HG02970 (cell line): ENCODE results near the gene CDH7.

Source experiments
- ATAC-seq: cut with Tn5 transposase; IDR thresholded peaks from one replicate; pipeline ENCODE4 v1.9.1; 2021; ENCODE audit warnings: mild to moderate bottlenecking, moderate library complexity, moderate number of reproducible peaks; ENCODE audit not compliant: unreplicated experiment, low FRiP score

CDH7 gene

DNA sequence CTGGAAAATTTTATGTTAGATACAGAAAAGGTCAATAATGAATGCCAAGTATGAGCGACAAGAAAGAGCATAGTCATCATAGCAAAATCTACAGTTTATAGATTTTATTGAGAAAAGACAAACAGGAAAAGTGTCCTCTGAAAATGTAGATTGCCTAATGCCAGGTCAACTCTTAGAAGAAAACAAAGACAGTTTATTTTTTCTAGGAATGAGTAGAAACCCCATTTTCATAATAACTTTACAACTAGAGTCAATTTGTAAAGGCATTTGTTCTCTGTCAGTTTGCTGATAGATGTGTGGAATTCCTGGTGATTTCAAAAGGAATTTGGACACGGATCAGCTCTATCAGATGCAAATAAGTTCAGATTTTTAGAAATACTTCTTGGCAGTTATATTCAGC is 16.6 kb downstream of the CDH7 start:
- ATAC-seq: no peak

DNA sequence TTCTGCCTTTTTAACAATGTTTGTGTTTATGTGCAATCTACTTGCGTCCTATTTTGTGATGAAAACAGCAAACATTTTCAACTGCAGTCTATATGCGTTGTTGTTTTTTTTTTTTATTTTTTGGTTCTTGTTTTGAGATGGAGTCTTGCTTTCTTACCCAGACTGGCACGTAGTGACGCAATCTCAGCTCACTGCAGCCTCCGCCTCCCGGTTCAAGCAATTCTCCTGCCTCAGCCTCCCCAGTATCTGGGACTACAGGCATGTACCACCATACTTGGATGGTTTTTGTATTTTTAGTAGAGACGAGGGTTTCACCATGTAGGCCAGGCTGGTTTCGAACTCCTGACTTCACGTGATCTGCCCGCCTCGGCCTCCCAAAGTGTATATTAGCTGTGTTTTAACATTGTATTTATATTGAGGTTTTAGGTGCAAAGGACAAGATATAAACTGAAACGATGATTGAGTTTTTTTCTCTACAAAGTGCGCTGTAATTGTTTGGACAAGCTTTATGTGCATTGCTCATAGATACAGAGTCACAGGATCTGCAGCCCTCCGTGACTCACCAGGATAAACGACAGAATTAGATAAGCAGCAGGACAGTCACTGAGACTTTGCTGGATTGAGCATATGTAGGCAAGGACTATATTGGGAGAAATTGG is 17.4 kb downstream of the CDH7 start:
- no peak for ATAC-seq

DNA sequence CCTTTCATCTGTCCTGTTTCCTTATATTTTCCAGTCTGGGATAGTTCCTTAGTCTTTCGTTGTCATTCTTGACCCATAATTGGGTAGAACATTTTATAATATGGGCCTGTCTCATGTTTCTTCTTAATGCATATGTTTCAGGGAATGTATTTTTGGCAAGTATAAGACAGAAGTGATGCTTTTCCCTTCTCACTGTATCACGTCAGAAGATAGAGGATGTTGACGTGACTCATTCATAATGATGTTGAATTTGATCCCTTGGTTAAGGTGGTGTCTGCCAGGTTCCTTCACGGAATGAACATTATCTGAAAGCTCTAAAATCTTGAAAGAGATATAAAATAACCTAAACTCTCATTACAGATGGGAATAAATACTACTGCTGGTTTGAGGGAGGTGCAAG is 18.8 kb downstream of the CDH7 start:
- no peak for ATAC-seq

DNA sequence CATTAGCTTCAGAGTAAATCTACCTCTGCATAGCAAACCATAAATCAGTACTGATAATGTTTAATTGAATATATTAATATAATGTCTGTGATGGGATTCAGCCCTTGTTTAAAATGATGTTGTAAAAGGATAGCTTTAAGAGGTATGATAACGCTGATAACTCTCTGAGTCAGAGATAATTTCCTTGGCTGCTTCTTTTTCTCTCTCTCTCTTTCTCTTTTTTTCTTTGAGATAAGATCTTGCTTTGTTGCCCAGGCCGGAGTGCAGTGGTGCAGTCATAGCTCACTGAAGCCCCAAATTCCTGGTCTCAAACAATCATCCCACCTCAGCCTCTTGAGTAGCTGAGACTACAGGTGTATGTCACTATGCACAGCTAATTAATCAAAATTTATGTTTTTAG is 35.7 kb downstream of the CDH7 start:
- no peak for ATAC-seq

DNA sequence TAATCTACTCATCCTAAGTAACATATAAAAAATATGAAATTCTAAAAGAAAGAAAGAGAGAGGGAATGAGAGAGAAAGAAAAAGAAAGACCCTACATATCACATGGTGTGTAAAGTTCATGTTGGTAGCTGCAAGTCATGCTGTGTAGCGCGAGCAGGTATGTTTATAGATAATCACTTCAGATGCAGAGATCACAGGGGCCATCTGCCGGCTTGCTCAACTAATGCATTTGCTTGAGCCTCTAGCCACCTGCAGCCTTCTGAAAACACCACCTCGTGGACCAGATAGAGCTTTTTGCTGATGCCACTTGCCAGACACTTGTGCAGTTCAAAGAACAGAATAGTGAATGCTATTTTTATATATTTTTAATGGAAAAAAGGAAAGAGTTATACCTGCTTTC is 37.6 kb downstream of the CDH7 start:
- ATAC-seq: no peak

DNA sequence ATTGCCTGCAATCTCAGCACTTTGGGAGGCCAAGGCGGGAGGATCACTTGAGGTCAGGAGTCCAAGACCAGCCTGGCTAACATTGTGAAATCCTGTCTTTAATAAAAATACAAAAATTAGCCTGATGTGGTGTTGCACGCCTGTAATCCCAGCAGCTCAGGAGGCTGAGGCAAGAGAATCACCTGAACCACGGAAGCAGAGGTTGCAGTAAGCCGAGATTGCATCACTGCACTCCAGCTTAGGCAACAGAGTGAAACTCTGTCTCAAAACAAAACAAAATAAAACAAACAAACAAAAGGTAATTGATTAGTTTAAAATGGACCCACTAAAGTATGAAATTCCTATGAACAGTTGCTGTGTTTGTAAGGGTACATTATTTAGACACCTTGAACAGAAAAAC is 39.8 kb downstream of the CDH7 start:
- no peak for ATAC-seq

DNA sequence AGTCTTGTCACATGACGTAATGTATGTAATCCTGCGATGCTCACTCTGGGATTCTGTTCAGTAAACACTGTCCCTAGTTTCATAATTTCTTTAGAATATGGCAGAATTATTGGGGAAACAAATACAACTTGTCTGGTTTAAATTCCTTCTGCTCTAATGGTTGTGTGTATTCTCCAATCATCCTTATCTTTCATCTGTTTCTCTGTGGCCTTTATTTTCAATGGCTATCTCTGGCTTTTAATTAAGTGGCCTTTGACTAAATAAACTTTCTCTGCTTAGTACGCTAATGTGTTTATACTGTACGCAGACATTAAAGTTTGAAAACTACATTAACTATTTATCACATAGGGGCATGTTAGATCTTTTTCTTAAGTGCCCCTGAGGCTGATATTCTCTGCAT is 40.9 kb downstream of the CDH7 start:
- ATAC-seq: no peak

DNA sequence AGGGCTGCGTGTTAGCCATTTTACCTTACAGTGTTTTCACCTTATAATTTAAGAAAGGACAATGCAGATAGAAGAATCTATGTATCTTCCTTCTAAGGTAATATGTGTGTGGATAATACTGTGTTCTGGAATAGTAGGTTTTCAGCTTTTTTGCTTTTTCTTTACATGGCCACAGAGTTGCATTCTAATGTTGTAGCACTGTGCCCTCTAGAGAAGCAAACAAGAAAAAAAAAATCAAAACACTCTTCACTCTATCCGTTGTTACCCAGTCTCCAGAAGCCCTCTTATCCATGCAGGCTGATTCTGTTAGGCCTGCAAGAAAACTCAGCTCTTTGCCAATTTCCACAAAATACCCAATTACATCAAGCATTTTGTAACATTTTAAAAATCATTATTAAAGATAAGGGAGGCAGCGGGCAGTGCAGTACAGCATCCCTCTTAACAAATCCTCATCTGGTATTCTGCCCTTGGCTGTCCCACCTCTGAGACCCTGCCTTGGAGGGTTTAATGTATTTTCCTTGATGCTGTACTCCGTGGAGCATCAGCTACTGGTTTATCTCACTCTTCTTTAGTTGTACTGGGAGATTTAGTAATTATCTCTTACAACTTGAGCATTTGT is 41.8 kb downstream of the CDH7 start:
- ATAC-seq: no peak

DNA sequence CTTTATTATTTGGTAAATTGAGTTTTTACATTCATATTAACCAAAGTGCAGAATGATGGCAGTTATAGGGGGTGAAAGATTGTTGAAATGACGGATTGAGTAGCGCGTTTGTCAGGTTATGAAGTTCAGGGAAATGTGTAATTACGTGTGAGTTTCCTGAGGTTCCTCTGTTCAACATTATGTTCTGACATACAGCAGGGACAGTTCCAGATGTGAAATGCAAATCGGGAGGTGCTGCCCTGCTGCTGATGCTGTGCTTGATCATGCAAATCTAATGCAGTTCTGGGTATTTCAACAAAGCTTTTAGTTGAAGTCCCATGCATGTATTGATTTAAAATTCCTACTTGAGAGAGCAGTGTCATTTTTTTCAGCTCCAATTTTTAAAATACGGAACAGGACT is 57.9 kb downstream of the CDH7 start:
- ATAC-seq: no peak

DNA sequence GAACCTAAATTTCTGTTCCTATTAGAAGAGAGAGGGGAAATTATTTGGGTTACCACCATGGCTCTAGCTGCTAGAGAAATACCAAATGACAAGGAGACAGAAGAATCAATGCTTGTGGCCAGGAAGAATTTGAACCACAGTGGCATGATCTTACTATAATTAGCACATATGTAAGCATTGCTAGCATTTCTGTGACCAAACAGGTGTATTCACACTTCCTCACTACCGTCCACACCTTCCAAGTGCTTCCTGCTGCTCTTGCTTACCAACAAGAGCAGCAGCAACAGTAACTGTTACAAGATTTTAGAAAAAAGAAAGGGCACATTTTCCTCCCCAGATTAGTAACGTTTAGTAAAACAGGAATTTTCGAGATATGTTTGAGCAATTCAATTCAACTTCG is 60.5 kb downstream of the CDH7 start:
- no peak for ATAC-seq

DNA sequence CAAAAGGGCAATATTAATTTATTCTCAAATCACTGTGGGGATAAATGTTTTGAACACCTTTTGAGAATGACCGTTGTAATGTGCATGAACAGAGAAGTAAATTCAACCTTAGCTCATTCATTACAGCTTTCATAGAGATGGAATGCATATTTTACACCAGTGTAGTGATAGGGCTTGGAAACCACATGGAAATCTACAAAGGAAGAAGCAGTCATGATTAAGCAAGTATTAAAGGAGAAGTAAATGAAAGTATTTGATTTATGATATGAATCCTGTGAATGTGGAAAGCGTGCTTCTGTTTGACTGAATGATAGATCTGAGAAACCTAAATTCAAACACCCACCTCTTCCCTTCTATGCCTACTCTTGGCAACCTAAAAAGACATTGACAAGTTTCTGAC is 64.7 kb downstream of the CDH7 start:
- ATAC-seq: no peak

DNA sequence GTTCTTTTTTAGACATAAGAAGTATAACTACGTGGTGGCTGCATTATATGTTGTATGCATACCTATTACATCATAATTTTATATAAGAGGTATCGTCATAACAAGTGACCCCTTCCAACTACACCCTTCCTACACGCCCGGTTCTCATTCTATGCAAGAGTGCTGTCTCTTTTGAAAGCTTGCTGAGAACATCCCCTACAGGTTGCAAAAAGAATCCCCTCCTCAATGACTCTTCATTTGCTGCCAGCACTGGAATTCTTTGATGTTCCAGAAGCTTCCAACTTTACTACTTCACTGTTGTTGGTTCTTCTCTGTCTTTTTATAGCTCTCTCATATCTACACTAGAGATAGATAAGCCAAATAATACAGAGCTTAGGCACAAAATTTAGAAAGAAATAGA is 66.4 kb downstream of the CDH7 start:
- no peak for ATAC-seq

DNA sequence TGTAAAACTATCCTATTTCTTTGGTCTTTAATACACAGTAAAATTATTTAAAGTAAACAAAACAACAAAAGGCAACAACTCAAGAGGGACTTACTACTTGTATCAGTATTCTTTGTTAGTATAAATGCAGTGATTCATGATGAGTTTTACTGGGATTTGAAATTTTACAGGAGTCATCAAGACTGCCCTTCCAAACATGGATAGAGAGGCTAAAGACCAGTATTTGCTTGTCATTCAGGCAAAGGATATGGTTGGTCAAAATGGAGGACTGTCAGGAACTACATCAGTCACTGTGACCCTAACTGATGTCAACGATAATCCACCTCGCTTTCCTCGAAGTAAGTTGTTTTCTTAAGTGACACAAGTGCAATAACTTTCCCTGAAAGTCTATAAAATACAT is 71.1 kb downstream of the CDH7 start:
- ATAC-seq: no peak

DNA sequence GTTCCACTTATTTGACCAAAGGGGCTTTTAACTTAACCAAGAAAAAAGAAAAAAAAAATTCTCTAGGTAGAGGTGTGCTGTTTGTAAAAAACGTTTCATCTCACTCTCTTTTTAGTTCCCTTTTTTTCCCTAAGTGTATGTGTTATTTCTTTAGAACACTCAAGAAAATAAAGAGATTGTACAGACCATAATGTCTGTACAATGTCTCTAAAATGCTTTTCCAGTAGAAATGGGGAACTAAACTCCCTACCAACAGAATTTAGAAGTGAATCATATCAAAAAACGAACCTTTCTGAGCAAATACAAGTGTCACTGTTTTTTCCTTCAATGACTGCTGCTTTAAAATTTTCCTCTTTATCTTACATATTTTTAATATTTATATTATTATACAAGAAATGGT is 72.0 kb downstream of the CDH7 start:
- no peak for ATAC-seq

DNA sequence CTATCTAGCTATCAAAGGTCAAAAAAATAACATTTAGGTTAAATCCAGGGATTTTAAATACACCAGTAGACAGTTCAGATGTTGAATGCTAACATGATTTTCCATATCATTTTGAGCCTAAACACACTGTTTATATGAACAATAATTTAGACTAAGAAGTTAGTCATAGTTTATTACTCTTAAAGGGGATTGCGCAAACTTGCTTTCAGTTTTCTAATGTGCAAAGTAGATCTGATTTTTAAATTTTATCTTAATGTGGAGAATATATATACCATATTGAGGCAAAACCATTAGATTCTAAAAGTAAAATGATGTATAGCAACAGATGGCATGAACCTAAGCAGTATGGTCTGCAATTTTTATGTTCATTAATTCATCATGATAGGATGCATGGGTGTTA is 76.6 kb downstream of the CDH7 start:
- ATAC-seq: no peak

DNA sequence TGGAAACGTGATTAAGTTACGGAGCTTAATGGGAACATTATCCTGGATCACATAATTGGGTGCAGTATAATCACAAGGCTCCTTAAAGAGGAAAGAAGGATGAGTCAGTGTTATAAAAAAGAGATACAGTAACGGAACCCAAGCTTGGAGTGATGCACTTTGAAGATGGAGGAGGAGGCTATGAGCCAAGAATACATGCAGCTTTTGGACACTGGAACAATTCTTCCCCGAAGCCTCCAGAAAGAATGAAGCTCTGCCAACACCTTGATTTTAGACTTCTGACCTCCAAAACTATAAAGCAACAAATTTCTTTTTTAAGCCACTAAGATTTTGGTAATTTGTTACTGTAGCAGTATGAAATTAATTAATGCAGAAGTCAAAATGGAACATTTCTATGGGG is 85.1 kb downstream of the CDH7 start:
- ATAC-seq: no peak

DNA sequence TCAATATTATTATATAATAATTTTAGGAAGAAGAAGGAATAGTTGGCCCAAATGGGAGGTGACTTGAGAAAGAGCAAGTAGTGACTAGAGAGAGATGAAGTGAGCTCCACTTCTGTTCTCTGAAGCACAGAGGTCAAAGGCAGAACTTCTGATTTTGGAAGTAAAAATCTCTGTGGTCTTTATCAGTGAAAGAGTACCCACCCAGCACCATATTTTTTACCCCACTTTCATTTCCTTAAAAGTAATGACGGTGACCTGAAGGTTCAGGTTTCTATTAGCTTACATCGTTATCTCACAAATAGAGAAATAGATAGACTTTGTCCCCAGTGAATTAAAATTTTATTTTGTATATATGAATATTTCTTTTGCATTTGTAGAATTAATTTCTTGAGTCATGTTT is 95.3 kb downstream of the CDH7 start:
- ATAC-seq: no peak

DNA sequence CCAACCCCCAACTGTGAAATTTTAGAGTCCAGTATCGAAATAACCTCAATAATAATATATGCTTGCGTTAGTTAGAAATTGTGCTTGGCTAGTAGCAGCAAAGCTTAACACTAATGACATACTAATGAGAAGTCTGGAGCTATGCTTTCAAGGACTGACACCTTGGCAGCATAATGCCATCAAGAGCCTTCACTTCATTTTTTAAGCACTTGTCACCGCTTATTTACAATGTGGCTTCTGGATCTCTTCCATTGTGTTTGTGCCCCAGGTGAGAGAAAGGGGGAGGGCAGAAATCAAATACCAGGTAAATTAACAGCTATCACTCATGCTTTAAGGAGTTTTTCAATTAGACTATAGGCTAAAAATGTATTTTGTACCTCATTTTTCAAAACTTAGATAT is 101.5 kb downstream of the CDH7 start:
- no peak for ATAC-seq

DNA sequence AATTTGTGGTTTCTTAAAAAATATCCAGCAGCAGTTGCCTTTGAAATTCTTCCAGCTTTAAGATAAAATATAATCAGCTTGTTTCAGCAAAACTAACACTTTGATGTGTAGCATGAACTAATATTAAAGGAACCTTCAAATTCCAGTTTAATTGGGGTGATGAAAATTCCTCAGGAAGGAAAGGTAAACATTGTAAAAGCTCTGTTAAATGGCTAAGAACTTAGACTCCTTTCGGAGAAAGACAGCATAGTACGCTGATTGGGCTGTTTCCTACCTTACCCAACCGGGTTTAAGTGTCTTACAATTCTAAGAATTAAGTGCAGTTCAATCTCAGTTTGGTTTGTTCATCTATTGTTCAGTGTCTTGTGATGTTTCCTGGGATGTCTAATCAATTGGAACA is 108.3 kb downstream of the CDH7 start:
- no peak for ATAC-seq

DNA sequence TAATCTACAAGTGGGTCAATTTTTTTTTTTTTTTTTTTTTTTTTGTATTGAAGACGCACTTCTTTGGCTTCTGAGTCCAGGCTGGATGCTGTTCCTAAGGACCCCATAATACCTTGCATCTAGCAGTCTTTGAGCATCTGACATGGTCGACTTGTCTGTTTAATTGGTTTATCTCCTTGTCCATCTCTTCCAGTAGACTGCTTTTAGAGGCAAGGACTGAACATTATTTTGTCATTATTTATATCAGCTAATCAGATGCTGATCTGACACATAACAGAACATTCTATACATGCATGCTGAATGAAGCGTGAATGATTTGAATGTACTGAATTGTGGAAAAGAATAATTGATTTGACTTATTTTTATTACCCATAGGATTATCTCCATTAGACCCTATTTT is 118.7 kb downstream of the CDH7 start:
- no peak for ATAC-seq

DNA sequence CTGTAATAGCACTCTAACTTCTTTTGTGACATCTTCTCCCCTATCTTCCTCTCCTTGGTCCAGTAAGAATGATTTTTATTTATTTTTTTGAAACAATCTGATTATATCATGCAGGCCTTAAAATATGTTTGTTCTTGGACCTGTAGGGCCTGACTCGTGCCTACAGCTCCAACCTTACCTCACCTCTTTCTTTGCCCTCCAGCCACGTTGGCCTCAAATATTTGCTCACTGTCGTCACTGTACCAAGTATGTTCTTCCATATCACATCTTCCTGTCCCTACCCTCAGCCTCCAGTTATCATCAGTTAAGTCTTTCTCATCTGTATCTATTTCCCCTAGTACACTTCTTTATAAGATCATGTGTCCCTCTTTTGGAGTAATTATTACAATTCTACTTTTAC is 125.5 kb downstream of the CDH7 start:
- ATAC-seq: no peak

DNA sequence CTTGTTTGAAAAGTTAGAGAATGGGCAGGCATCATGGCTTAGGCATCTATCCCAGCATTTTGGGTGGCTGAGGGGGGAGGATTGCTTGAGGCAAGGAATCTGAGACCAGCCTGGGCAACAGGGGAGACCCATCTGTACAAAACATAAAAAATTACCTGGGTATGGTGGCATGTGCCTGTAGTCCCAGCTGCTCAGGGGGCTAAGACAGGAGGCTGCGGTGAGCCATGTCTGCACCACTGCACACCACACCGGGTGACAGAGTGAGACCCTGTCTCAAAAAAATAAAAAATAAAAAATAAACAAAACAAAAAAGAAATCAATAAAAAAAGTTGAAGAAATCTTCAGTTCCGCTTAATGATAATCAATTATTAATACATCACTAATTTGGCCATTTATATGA is 146.5 kb downstream of the CDH7 start:
- ATAC-seq: no peak

DNA sequence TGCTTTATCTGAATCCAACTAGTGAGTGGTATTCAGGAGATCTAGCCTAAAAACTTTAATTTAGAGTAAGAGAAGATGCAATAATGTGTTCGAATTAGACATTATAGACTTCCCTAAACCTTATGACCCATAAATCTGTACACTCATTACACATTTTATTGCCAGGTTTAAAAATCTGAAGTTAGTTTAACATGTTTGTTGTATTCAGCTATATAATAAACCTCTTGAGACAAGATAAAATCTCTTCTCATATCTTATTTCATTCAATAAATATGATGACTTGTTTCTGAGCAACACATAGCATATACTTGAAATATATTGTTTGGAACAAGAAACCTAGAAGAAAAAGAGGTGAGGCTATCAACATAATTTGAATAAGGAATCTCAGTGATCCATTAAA is 150.7 kb downstream of the CDH7 start:
- ATAC-seq: no peak
